Measurements from ENCODE around the gene ZNF326.
"Not testable (repeated sequence)": the region's sequence is repeated elsewhere in the genome, so short reads cannot be mapped to it uniquely, and the experiment has no call there.

The ZNF326 gene

GRCh38 chr1:89998306-89998705, 3.4 kb downstream of the ZNF326 start:
- DNase-seq, result no peak

GRCh38 chr1:89999208-89999607, 4.3 kb downstream of the ZNF326 start:
- DNase-seq, result no peak

GRCh38 chr1:89999628-90000027, 4.7 kb downstream of the ZNF326 start:
- DNase-seq, result no peak

- DNase-seq, result no peak
These were observed 6.2 kb downstream of the ZNF326 start for GRCh38 chr1:90000934-90001676.

GRCh38 chr1:90007979-90008404, 13.1 kb downstream of the ZNF326 start:
- no peak for DNase-seq

- DNase-seq, result no peak
These were observed 17.4 kb downstream of the ZNF326 start for GRCh38 chr1:90012300-90012699.

- no peak for DNase-seq
These were observed 28.8 kb downstream of the ZNF326 start for GRCh38 chr1:90023691-90024090.

- no peak for DNase-seq
These were observed 32.4 kb downstream of the ZNF326 start for GRCh38 chr1:90027281-90027680.

GRCh38 chr1:90039652-90040051, 44.7 kb downstream of the ZNF326 start:
- no peak for DNase-seq

GRCh38 chr1:90043586-90043985, 48.7 kb downstream of the ZNF326 start:
- no peak for DNase-seq

- DNase-seq, result no peak
These were observed 49.4 kb downstream of the ZNF326 start for GRCh38 chr1:90044346-90044745.

GRCh38 chr1:90045853-90046563, 51.1 kb downstream of the ZNF326 start:
- DNase-seq, result no peak

GRCh38 chr1:90046635-90047034, 51.7 kb downstream of the ZNF326 start:
- no peak for DNase-seq

GRCh38 chr1:90048043-90048442, 53.1 kb downstream of the ZNF326 start:
- no peak for DNase-seq

GRCh38 chr1:90062700-90063643, 68.1 kb downstream of the ZNF326 start:
- DNase-seq, result not testable (repeated sequence)

- DNase-seq, result not testable (repeated sequence)
These were observed 69.2 kb downstream of the ZNF326 start for GRCh38 chr1:90064109-90064508.

GRCh38 chr1:90067194-90067931, 72.5 kb downstream of the ZNF326 start:
- no peak for DNase-seq

GRCh38 chr1:90068611-90069280, 73.8 kb downstream of the ZNF326 start:
- DNase-seq, result no peak

- no peak for DNase-seq
These were observed 79.2 kb downstream of the ZNF326 start for GRCh38 chr1:90074137-90074536.

GRCh38 chr1:90074566-90074965, 79.7 kb downstream of the ZNF326 start:
- no peak for DNase-seq

- DNase-seq, result no peak
These were observed 80.1 kb downstream of the ZNF326 start for GRCh38 chr1:90074970-90075391.

GRCh38 chr1:90083995-90084394, 89.1 kb downstream of the ZNF326 start:
- DNase-seq, result no peak
